GM19099 (cell line): Measurements from ENCODE around the gene FADS3.

Experiments used
- POLR2A ChIP-seq: IDR thresholded peaks from 3 replicates; pipeline ENCODE4 v1.6.1; 2011; ENCODE audit warnings: low read depth; ENCODE audit not compliant: insufficient read length; ENCODE audit errors: extremely low read depth

Gene FADS3

DNA sequence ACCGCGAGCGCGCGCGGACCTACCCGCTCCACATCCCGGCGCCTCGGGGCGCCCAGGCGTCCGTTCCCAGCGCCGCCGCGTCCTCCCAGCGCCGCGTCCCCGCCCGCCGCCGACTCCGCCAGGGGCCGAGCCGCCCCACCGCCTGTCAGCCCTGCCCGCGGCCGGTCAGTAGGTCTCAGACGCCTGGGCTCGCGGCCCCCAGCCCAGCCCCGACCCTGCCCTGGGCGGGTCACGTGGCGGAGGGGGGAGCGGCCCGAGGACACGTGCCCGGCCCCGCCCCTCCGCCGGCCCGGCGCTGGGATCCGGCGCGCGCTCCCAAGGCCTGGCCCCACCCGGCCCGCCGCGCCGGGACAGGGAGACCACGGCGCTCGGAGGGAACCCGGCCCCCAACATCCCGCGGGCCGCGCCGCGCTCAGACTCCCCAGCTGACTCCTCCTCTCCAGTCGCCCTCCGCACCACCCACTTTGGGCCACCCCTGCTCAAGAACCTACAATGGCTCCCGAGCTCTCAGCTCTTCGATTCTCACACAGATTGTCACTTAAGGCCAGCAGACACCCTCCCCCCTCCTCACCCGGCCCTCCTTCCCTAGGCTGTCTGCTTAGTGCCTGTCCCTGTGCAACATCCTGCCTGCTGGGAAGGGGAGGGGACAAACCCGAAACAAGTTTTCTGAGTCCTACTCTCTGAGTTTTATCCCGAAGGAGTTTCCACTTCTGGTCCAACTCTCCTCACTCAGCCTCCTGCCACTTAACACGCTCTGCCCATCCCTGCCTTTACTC, 26.2 kb upstream of the FADS3 start, which contains the start of gene RAB3IL1:
TSS of gene RAB3IL1 (minus strand) at position 233 of the 776 bp plus-strand sequence. CDS start at position 34, 199 bp downstream.
- no peak for TF ChIP-seq POLR2A

- no peak for TF ChIP-seq POLR2A
Measured at GRCh38 chr11:61916737-61917333, 25.5 kb upstream of the FADS3 start.

DNA sequence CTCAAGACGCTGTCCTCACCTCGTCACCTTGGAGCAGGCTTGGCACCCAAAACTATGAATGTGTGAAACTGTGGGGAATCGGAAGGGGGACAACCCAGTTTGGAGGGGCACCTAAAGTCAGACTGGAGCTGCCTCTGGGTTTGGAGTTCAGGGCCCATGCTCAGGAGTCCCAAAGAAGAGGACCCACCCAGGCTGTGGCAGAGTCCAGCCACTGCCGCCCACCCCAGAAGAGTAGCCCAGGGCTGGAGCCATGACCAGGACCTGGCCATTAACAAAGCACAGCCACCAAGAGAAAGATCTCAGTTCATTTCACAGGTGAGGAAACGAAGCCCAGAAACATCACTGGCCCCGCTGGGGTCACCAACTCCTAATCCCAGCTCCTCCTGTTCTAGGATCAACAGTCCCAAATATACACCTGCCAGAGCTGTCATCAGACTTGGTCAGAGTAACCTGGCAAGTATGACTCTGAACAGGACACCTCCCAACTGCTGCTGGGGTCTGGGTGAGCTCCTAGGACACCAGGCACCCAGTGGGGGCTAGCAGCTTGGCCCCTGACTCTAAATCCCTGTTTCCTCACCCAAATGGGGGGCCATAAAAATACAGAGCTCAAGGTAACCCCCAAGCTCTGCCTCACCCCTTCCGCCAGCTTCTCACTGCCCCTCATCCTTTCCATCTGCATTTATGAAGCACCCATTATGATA, 23.3 kb upstream of the FADS3 start:
- no peak for TF ChIP-seq POLR2A

DNA sequence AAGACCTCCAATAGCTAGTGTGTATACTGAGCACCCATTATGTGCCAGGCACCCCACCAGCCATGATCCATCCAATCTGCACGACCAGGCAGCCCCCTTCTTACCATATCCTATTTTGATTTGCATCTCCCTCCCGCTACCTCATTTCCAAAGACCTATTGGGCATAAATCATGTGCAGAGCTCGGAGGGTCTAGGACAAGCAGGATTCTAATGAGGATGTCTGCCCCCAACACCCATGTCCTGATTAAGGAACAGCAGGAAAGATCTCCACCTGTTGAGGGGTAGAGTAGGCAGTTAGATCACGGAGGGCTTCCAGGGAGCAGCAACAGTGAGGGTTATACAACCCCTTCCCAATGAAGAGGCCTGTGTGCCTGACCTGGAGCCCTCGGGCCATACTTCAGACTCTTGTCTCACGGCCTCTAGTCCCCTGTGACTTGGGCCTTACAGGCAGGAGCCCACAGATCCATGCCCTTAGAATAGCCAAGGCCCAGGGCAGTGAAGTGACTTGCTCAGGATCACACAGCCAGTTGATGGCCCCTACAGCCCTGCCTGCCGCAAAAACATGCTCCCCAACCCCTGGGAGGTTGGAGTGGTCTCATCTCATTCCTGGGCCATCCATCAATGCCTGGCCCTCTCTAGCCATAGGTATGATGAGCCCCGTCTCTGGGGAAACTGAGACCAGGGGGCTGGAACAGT, 22.5 kb upstream of the FADS3 start:
- TF ChIP-seq POLR2A: no peak

GRCh38 chr11:61912991-61913698, 21.8 kb upstream of the FADS3 start:
- no peak for TF ChIP-seq POLR2A

- no peak for TF ChIP-seq POLR2A
Measured at GRCh38 chr11:61912530-61912898, 21.2 kb upstream of the FADS3 start.

DNA sequence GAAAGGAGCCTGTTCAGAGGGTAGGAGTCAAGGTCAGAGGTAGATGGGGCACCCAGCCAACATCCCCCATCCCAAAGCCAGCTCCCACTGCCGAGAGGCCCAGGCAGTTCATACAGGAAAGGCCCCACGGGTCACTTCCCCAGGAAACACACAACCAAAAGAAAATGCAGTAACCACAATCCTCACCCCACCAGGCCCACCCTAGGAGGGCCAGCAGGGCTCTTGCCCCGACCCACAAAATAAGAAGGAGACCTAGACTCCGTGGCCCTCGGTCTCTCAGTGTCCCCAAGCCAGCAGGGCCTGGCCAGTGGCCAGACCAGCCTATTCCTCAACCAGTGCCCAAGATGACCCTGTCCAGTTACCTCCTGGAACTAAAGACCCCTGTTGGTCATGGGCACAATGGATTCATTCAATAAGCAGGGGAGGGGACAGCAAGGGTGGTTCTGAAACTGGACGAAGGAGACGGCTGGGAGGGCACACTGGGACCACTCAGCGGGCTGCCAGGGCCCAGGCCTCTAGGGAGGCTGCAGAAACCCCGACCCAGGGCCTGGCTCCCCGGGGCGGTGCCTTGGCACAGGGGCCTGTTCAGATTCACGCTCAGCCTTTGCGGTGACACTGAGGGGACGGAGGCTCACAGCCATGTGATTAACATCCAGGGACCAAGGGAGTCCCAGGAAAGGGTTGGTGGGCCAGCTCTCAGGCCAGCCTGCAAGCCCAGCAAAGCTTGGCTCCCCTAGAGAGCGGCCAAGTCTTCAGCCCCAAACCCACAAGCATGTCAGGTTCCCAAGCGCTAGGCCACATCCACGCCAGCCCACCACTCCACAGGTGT, 20.6 kb upstream of the FADS3 start:
- no peak for TF ChIP-seq POLR2A

DNA sequence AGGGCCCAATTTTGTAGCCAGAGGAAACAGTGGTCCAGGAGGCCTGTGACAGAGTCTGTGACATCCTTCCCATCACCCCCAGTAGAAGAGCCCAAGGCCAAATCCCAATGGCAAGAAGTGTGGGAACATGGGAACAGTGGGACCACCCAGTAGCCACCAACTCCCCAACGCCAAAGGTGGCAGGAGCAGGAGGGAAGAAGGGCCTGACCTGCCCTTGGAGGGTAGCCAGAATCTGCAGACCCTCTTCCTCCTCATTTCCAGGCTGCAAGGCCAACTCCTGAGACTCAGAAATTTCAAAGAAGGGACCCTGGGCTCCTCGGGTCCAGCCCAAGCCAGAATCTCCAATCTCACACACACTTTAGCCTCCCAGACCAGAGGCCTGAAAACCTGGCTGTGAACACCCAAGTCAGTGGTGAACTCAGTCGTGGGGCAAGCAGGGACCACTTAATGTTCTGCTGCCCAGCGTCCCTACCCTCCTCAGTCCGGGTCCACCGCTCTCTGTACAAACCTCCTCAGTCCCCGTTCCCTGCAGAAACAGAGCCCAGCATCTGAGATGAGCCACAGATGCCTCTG, 19.9 kb upstream of the FADS3 start:
- no peak for TF ChIP-seq POLR2A

DNA sequence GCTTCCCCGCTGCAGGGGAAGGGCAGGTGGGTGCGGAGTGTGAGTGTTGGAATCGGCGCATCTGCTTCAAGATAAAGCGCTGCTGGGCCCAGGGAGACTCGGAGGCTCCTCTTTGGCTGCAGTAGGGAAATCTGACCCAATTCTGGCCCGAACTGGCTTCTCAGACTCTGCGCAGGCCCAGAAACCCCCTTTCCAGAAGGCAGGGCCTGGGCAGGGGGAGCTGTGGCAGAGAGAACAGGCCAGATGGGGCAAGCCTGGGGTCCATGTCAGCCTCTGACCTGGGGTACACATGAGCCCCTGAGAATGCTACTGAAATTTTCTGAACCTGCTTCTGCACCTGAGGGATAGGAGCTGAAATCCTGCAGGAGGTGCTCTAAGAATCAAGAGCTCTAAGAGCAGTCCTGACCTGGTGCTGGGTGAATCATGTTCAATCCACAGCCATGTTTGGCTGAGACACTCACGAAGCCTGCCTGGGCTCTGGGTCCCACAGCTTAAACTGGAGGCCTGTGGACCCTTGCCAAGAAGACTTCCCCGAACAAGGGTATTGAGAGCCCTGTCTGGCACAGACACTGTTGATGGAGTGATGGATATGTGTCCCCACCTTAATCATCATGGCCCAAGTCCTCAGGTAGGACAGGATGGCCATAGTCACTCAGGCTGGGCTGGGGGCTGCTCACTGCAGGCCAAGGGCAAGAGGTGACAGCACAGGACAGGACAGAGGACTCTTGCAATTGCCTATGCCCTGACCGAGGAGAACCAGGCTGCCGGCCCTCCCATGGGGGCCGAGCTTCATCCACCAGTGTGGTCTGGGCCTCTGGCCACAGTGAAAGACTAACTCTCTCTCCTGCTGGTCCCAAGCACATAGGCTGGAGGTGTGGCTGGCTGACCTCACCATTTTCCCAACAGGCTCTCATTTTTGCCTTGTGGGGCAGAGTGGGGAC, 19.1 kb upstream of the FADS3 start:
- no peak for TF ChIP-seq POLR2A

DNA sequence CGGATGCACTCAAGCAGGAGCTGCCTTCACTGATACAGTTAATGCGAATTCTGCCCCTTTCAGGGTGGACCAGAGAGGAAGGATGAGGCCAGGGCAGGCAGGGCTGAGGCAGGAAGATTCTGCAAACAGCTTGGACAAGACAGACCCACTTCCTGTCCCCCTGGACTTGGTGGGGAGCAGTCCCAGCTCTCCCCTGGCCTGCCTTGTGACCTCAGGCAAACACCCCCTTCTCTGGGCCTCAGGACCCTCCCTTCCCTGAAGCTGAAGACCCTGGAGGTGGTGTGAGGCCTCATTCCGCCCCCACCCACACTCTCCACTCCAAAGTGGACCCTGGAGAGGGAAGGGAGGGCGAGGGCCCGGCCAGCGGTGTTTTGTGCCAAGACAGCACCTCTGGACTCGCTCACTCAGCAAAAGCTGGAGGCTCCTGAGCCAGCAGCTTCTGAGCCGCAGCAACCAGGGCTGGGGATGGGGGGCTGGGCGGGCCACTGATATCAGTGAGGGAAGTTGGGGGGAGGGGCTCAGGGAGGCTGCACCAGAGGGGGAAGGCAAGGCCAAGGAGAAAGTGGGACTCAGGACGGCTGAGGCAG, 17.5 kb upstream of the FADS3 start:
- no peak for TF ChIP-seq POLR2A

GRCh38 chr11:61907871-61908729, 16.8 kb upstream of the FADS3 start:
- no peak for TF ChIP-seq POLR2A
